ENCODE data around the gene IL21R.

DNA sequence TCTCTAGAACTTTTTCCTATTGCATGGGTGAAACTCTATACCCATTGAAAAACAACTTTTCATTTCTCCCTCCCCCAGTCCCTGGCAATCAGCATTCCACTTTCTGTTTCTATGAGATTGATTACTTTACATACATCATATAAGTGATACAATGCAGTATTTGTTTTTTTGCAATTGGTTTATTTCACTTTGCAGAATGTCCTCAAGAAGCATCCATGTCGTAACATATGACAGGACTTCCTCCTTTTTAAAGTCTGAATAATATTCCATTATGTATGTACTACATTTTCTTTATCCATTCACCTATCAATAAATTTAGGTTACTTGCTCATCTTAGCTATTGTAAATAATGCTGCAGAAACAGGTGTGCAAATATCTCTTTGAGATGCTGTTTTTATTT lies 8.8 kb downstream of the IL21R start:
- no peak for TF ChIP-seq POLR2A (IDR thresholded peaks at IDR 0.05)
- TF ChIP-seq CTCF (IDR thresholded peaks at IDR 0.05), result no peak

Data from adrenal gland (tissue), 5 donors.